ENCODE measurements around the gene TAPBP. TPM values are rescaled to one million over a fixed set of nuclear protein-coding genes. Genes with fewer than 3 reads are reported as not detected.
"Not testable (repeated sequence)": the region's sequence is repeated elsewhere in the genome, so short reads cannot be mapped to it uniquely, and the experiment has no call there.

Gene TAPBP
- total RNA-seq, 1 experiment from 2014 or later = 67.2 TPM

- intact Hi-C loops (cut with micrococcal nuclease) = no loop called here
- ATAC-seq = no peak
- H3K9ac ChIP-seq (ENCODE audit: low read length) = no peak overlapping the region
- H3K79me2 ChIP-seq (ENCODE audit: low read length) = no peaks in the 10 kb centered on the region
- no peaks in the 10 kb centered on the region for H3K27me3 ChIP-seq (ENCODE audit: low read length)
- H3K9me2 ChIP-seq (replicated peaks; ENCODE audit: low read length) = no peaks in the 10 kb centered on the region
- H3K36me3 ChIP-seq (ENCODE audit: low read depth, low read length) = no peaks in the 10 kb centered on the region
- no peaks in the 10 kb centered on the region for H3K9me3 ChIP-seq (ENCODE audit: low read length)
- no peaks in the 10 kb centered on the region for H4K20me1 ChIP-seq (ENCODE audit: low read length)
- no peak overlapping the region for H3K27ac ChIP-seq (ENCODE audit: low read length)
- no TSS peak for BruUV-seq (replicated peaks)
- TF ChIP-seq EZH2phosphoT487 (IDR thresholded peaks at IDR 0.05; ENCODE audit: borderline replicate concordance, low read length) (no peak), EZH2 (IDR thresholded peaks at IDR 0.05; ENCODE audit: low read length, unreplicated experiment) (no peak)
- TF ChIP-seq, protein P1, sequence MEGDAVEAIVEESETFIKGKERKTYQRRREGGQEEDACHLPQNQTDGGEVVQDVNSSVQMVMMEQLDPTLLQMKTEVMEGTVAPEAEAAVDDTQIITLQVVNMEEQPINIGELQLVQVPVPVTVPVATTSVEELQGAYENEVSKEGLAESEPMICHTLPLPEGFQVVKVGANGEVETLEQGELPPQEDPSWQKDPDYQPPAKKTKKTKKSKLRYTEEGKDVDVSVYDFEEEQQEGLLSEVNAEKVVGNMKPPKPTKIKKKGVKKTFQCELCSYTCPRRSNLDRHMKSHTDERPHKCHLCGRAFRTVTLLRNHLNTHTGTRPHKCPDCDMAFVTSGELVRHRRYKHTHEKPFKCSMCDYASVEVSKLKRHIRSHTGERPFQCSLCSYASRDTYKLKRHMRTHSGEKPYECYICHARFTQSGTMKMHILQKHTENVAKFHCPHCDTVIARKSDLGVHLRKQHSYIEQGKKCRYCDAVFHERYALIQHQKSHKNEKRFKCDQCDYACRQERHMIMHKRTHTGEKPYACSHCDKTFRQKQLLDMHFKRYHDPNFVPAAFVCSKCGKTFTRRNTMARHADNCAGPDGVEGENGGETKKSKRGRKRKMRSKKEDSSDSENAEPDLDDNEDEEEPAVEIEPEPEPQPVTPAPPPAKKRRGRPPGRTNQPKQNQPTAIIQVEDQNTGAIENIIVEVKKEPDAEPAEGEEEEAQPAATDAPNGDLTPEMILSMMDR (conservative IDR thresholded peaks at IDR 0.05; ENCODE audit: low read depth, low read length) = no peak
- DNase-seq = no peak
- ChIA-PET POLR2A (ENCODE audit: unreplicated experiment) (no interaction called here), CTCF (interaction anchor here (0.6 kb wide), 1 partner anchor 28 kb away, joined by 3 read pairs; no protein-coding TSS in a partner anchor)
- H3K4me3 ChIP-seq (ENCODE audit: low read length) = no peak overlapping the region
- no peak overlapping the region for H3K4me2 ChIP-seq (ENCODE audit: low read length)
- H3F3A ChIP-seq (ENCODE audit: low read length, unreplicated experiment) = no peaks in the 10 kb centered on the region
- H2AFZ ChIP-seq (ENCODE audit: low read length) = no peak overlapping the region
- peaks cover 7% of the 10 kb centered on the region for H3K4me1 ChIP-seq (ENCODE audit: insufficient read depth, low read length)
Measured at GRCh38 chr6:33356295-33356694, 42.4 kb upstream of the TAPBP start.

DNA sequence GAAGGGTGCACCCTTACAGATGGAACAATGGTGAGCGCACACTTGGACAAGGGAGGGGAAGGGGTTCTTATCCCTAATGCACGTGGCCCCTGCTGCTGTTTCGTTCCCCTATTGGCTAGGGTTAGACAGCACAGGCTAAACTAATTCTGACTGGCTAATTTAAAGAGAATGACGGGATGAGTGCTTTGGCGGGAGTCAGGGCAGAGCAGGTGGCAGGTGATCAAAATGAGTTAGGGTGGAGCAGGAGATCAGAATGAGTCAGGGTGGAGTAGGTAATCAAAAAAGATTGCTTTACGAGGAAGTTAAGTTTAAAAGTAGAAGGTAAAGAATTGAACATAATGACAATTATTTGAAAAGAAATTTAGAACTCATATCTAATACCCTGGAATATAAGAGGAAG lies 42.0 kb upstream of the TAPBP start:
- H3K4me3 ChIP-seq (ENCODE audit: low read length); ATAC-seq; POLR2A ChIA-PET (ENCODE audit: unreplicated experiment): not testable (repeated sequence)

GRCh38 chr6:33347816-33348215 lies 33.9 kb upstream of the TAPBP start:
- Histone ChIP-seq H3K27me3 (ENCODE audit: low read length) (no peaks in the 10 kb centered on the region), H3K4me3 (ENCODE audit: low read length) (no peak overlapping the region), H3K9me2 (replicated peaks; ENCODE audit: low read length) (no peaks in the 10 kb centered on the region), H3K4me2 (ENCODE audit: low read length) (no peak overlapping the region), H3F3A (ENCODE audit: low read length, unreplicated experiment) (no peaks in the 10 kb centered on the region), H4K20me1 (ENCODE audit: low read length) (no peaks in the 10 kb centered on the region), H3K4me1 (ENCODE audit: insufficient read depth, low read length) (peaks cover 5% of the 10 kb centered on the region), H3K79me2 (ENCODE audit: low read length) (no peaks in the 10 kb centered on the region), H2AFZ (ENCODE audit: low read length) (no peak overlapping the region), H3K27ac (ENCODE audit: low read length) (no peak overlapping the region), H3K9ac (ENCODE audit: low read length) (no peak overlapping the region), H3K36me3 (ENCODE audit: low read depth, low read length) (no peaks in the 10 kb centered on the region), H3K9me3 (ENCODE audit: low read length) (no peaks in the 10 kb centered on the region)
- DNase-seq (no peak), ATAC-seq (no peak)
- ChIA-PET POLR2A (ENCODE audit: unreplicated experiment) (no interaction called here), CTCF (no interaction called here)
- TF ChIP-seq EZH2phosphoT487 (IDR thresholded peaks at IDR 0.05; ENCODE audit: borderline replicate concordance, low read length) (no peak), EZH2 (IDR thresholded peaks at IDR 0.05; ENCODE audit: low read length, unreplicated experiment) (no peak)
- TF ChIP-seq, protein P1 (conservative IDR thresholded peaks at IDR 0.05; ENCODE audit: low read depth, low read length) = no peak
- BruUV-seq (replicated peaks) = no TSS peak
- intact Hi-C loops (cut with micrococcal nuclease) = no loop called here

More for the DNA sequence above, 42.0 kb upstream of the TAPBP start:
- H4K20me1 ChIP-seq (ENCODE audit: low read length); CTCF ChIA-PET; H3K9ac ChIP-seq (ENCODE audit: low read length); H2AFZ ChIP-seq (ENCODE audit: low read length); H3K27ac ChIP-seq (ENCODE audit: low read length); H3K9me2 ChIP-seq (replicated peaks; ENCODE audit: low read length); H3K79me2 ChIP-seq (ENCODE audit: low read length); H3K9me3 ChIP-seq (ENCODE audit: low read length); intact Hi-C loops (cut with micrococcal nuclease); H3K4me2 ChIP-seq (ENCODE audit: low read length); H3K4me1 ChIP-seq (ENCODE audit: insufficient read depth, low read length); H3K27me3 ChIP-seq (ENCODE audit: low read length); H3F3A ChIP-seq (ENCODE audit: low read length, unreplicated experiment); BruUV-seq (replicated peaks); H3K36me3 ChIP-seq (ENCODE audit: low read depth, low read length): not testable (repeated sequence)
- DNase-seq = peak; percentile 15

DNA sequence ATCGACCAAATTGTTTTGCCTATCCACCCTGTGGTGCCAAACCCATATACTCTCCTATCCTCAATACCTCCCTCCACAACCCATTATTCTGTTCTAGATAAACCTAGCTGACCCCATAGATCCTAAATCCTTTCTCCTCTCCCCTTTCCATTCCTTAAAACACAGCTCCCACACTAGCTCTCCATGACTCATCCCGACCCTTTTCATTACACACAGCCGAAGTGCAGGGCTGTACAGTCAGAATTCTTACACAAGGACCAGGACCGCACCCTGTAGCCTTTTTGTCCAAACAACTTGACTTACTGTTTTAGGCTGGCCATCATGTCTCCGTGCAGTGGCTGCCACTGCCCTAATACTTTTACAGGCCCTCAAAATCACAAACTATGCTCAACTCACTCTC lies 33.1 kb upstream of the TAPBP start:
- H2AFZ ChIP-seq (ENCODE audit: low read length); H3K4me2 ChIP-seq (ENCODE audit: low read length); H3K36me3 ChIP-seq (ENCODE audit: low read depth, low read length); H3K9me2 ChIP-seq (replicated peaks; ENCODE audit: low read length); H3K4me1 ChIP-seq (ENCODE audit: insufficient read depth, low read length); H3K9ac ChIP-seq (ENCODE audit: low read length); intact Hi-C loops (cut with micrococcal nuclease); H3K79me2 ChIP-seq (ENCODE audit: low read length); H3K27me3 ChIP-seq (ENCODE audit: low read length); ATAC-seq; H3K27ac ChIP-seq (ENCODE audit: low read length); CTCF ChIA-PET; H3K9me3 ChIP-seq (ENCODE audit: low read length); H3F3A ChIP-seq (ENCODE audit: low read length, unreplicated experiment); H3K4me3 ChIP-seq (ENCODE audit: low read length); POLR2A ChIA-PET (ENCODE audit: unreplicated experiment); BruUV-seq (replicated peaks); H4K20me1 ChIP-seq (ENCODE audit: low read length): not testable (repeated sequence)
- DNase-seq = peak; percentile 50
